Epithelial cell of proximal tubule (primary cell): ENCODE measurements around the gene SV2B. TPM values are rescaled to one million over a fixed set of nuclear protein-coding genes. Genes with fewer than 3 reads are reported as not detected.

Experiments used
- DNase-seq: peaks from one replicate; pipeline ENCODE4 v3.0.0-alpha.2; 2011; ENCODE audit warnings: low read depth
- H3K4me3 ChIP-seq: 2 replicates; pipeline ENCODE4 v1.5.1; 2011; ENCODE audit warnings: low read depth, mild to moderate bottlenecking, low read length
- CTCF ChIP-seq: conservative IDR thresholded peaks from 2 replicates; pipeline ENCODE4 v1.5.1; 2012; ENCODE audit warnings: low read depth, mild to moderate bottlenecking, low read length
- total RNA-seq: library from RNA; depleted of rRNA; stranded (reverse); fragments of >200 nt; gene quantifications from 2 replicates; pipeline ENCODE4 v1.2.3, GENCODE V29; 2015

The SV2B gene
- total RNA-seq, 1 donor from 2014 or later = not detected

GRCh38 chr15:91126080-91126479, 26.0 kb downstream of the SV2B start:
- no peak for TF ChIP-seq CTCF
- DNase-seq = no peak
- no peak overlapping the region for H3K4me3 ChIP-seq

GRCh38 chr15:91127236-91127955, 27.3 kb downstream of the SV2B start:
- DNase-seq = no peak
- TF ChIP-seq CTCF = no peak
- no peak overlapping the region for H3K4me3 ChIP-seq

- DNase-seq = no peak
- H3K4me3 ChIP-seq = no peak overlapping the region
- TF ChIP-seq CTCF = no peak
These were observed 28.0 kb downstream of the SV2B start for GRCh38 chr15:91128016-91128415.

GRCh38 chr15:91129436-91129835, 29.4 kb downstream of the SV2B start:
- no peak for TF ChIP-seq CTCF
- DNase-seq = no peak
- no peak overlapping the region for H3K4me3 ChIP-seq

GRCh38 chr15:91132079-91132478, 32.0 kb downstream of the SV2B start:
- H3K4me3 ChIP-seq = no peak overlapping the region
- DNase-seq = no peak
- TF ChIP-seq CTCF = no peak

- no peak overlapping the region for H3K4me3 ChIP-seq
- no peak for TF ChIP-seq CTCF
- no peak for DNase-seq
These were observed 33.5 kb downstream of the SV2B start for GRCh38 chr15:91133511-91133910.
